ENCODE measurements around the gene CDC6.

GRCh38 chr17:40321961-40322357 lies 34.3 kb downstream of the CDC6 start:
- no peak for TF ChIP-seq CTCF (IDR thresholded peaks at IDR 0.05)
- no peak for TF ChIP-seq POLR2A (IDR thresholded peaks at IDR 0.05)
- TF ChIP-seq POLR2AphosphoS5 (IDR thresholded peaks at IDR 0.05; ENCODE audit: insufficient read depth in 1 of 2, low read depth in 1 of 2) = no peak
